ENCODE results near the gene ITIH1. TPM values are rescaled to one million over a fixed set of nuclear protein-coding genes. Genes with fewer than 3 reads are reported as not detected.
"Not testable (repeated sequence)": the region's sequence is repeated elsewhere in the genome, so short reads cannot be mapped to it uniquely, and the experiment has no call there.

The ITIH1 gene
- polyA plus RNA-seq, 4 donors = 0.05 to 0.56 (median 0.22) TPM; not detected in 1

DNA sequence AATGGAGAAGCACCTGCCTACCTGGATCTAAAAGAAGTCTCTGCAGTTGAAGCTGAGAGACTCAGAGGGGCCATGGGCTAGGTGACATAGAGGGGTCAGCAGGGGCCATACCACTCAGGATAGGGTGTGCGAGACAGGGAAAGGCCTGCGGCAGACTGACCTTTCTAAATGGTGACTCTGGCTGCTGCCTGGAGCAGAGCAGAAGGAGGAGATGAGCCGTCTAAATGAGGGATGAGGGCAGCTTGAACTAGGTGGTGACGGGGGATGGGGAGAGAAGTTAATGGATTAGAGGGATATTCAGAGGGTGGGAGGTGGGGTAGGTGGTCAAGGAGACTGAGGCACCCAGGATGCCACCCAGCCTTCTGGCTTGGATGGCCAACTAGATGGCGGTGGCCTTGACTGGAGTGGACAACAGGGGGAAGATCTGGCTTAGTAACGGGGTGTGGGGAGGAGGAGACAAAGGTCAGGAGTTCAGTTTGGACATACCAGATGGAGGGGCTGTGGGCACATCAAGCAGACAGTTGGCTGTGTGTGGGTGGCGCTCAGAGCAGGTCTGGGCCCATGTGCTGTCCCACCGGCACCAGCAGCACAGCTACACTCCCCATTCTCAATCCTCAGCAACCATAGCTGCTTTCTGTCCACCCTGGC is 3.2 kb upstream of the ITIH1 start:
- no peak for DNase-seq (ENCODE audit: low read depth in 4 of 4, low spot score in 3 of 4)

DNA sequence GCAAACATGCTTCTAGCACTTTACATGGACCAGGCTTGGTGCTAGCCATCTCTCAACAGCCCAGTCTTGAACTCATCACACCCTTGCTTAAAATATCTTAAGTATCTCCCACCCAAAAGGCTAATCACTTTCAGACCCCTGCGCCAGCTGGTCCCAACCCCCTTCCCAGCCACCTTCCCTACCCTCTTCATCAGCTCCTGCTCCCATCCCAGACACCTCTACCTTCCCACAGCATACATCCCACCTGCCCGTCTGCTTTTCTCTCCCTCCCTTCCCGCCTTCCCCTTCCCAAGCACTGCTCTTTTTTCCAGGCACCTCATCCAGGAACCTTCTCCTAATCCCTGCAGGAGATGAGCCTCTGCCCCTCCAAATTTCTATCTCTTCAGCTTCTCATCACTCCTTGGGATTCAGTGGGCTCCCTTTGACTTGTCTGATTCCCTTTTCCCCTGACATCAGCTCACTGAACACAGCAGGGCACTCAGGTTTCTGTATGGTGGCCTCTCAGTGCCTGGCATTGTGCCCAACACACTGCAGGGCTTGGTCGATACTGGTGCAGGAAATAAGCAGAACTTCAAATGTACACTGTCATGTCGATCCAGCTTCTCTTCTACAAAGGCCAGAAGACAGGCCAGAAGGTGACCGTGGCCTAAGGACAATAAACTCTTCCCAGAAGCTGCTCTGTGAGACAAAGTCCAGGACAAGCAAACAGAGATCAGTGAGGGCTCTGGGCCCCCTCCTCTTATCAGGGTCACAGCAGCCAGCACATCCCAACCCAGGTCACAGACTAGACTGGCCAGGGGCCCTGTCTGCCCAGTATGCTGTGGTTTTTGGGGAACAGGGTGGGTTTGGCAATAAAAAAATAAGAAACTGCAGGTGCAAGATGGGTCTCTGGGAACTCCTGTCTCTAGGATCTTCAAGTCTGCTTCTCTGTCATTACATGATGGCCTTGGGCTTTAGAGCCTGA is 2.2 kb upstream of the ITIH1 start:
- DNase-seq (ENCODE audit: low read depth in 4 of 4, low spot score in 3 of 4) = no peak

DNA sequence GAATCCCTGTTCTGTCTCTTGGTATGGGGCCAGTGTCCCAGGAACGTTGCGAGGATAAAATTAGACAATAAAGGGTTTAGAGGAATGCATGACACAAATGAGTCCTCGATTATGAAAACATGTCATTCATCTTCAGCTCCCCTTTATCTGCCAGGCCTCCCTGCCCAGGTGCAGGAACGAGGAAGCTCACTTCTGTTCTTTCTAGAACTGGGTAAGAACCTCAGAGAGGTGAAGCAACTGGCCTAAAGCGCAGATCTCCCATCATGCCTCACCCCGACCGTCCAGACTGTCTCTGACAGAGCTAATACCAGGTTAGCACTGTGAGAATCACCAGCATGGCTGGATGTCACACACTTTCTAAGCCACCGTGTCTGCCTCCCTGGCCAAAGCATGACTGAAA is 1.5 kb upstream of the ITIH1 start:
- DNase-seq (ENCODE audit: low read depth in 4 of 4, low spot score in 3 of 4) = no peak

- not testable (repeated sequence) for DNase-seq (ENCODE audit: low read depth in 4 of 4, low spot score in 3 of 4)
Observed at GRCh38 chr3:52776486-52776885, 913 bp upstream of the ITIH1 start.

- no peak for DNase-seq (ENCODE audit: low read depth in 4 of 4, low spot score in 3 of 4)
Observed at GRCh38 chr3:52777959-52778805, 783 bp downstream of the ITIH1 start.

DNA sequence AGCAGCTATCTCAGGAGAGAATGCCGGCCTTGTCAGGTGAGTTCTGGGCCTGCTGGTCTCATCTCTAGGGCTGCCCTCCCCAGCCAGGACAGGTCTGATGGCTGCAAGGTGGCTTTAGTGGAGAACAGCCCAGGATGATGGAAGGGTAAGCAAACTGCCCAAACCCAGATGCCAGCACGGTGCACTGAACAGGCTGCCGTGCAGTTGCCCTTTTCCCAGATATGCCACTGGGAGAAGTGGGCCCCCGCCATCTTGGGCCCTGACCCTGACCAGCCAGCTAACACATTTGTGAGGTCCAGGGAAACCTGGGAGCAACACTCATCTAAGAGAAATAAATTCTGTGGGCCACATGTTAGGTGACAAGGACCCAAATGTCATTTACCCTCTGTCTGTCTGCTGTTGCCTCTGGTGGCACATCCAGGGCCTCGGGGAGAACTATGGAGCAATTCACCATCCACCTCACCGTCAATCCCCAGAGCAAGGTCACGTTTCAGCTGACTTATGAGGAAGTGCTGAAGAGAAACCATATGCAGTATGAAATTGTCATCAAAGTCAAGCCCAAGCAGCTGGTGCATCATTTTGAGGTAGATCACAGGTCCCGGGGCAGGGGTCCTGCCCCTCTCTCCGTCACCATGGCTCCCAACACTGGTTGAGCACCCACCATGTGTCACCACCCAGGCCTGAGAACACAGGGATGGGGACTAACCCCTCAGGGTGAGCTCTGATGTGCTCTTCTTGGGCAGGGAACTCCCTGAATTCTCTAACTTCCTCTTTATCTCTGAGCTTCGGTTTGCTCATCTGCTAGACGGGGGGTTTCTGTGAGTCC is 1.8 kb downstream of the ITIH1 start:
- no peak for DNase-seq (ENCODE audit: low read depth in 4 of 4, low spot score in 3 of 4)

GRCh38 chr3:52779837-52780585 is 2.6 kb downstream of the ITIH1 start:
- DNase-seq (ENCODE audit: low read depth in 4 of 4, low spot score in 3 of 4) = no peak

- DNase-seq (ENCODE audit: low read depth in 4 of 4, low spot score in 3 of 4) = no peak
Observed at GRCh38 chr3:52781741-52782140, 4.3 kb downstream of the ITIH1 start.

- no peak for DNase-seq (ENCODE audit: low read depth in 4 of 4, low spot score in 3 of 4)
Observed at GRCh38 chr3:52782412-52783210, 5.2 kb downstream of the ITIH1 start.

DNA sequence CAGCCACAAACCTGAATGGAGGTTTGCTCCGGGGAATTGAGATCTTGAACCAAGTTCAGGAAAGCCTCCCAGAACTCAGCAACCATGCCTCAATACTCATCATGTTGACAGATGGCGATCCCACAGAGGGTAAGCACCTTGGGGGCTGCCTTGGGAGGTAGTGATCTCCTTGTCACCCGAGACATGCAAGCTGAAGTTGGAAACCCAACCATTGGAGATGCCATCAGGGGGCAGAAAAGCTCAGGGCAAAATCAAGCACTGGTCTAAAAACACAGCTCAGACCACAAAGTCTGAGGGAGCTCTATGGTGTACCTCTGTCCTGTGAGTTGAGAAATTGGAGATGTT is 5.8 kb downstream of the ITIH1 start:
- no peak for DNase-seq (ENCODE audit: low read depth in 4 of 4, low spot score in 3 of 4)

- no peak for DNase-seq (ENCODE audit: low read depth in 4 of 4, low spot score in 3 of 4)
Observed at GRCh38 chr3:52784021-52784621, 6.7 kb downstream of the ITIH1 start.

DNA sequence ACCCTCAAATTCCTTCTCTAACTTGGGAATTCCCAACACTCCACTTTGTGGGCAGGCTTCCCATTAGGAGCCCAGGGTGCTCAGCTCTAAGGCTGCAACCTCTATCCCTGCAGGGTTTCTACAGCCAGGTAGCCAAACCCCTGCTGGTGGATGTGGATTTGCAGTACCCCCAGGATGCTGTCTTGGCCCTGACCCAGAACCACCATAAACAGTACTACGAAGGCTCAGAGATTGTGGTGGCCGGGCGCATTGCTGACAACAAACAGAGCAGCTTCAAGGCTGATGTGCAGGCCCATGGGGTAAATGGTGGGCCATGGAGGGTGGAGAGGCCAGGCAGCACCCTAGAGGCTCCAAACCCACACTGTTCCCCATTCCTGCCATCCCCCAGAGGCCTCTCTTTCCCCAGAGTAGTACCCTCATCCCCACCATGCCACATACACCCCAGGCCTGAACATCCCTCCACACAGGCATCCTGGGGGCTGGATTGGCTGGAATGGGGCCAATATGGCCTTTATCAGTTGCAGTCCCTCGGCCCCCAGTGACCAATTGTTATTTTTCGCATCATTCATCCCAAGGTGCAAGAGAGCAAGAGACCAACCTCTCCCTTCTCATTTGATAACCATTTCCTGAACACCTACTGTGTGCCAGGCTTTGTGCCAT is 7.7 kb downstream of the ITIH1 start:
- no peak for DNase-seq (ENCODE audit: low read depth in 4 of 4, low spot score in 3 of 4)

DNA sequence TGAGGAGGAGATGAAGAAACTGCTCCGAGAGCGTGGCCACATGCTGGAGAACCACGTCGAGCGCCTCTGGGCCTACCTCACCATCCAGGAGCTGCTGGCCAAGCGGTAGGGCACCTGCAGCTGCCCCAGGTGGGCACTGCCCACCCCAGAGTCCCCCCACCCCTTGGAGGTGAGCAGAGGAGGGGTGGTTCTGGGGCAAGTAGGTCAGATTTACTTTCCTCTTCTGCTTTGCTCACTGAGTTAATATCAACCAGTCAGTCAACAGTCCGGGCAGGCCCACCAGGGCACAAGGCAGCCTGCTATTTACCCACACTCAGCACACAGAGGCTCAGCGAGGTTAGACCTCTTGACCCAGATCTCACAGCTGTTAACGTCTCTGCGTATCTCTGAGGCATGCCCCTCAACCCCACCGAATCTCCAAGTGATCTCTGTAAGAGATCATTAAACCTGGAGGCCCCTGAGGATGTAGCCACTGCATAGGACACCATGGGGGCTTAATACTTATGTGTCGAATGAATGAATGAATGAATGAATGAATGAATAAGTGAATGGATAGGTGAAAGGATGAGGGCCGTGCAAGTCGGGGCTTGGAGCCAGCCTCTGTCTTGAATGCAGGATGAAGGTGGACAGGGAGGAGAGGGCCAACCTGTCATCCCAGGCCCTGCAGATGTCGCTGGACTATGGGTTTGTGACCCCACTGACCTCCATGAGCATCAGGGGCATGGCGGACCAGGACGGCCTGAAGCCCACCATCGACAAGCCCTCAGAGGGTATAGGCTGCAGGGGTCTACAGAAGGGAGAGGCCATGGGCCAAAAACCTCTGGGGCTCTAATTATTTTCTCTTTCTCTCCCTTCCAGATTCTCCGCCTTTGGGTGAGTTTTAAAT is 9.2 kb downstream of the ITIH1 start:
- no peak for DNase-seq (ENCODE audit: low read depth in 4 of 4, low spot score in 3 of 4)

DNA sequence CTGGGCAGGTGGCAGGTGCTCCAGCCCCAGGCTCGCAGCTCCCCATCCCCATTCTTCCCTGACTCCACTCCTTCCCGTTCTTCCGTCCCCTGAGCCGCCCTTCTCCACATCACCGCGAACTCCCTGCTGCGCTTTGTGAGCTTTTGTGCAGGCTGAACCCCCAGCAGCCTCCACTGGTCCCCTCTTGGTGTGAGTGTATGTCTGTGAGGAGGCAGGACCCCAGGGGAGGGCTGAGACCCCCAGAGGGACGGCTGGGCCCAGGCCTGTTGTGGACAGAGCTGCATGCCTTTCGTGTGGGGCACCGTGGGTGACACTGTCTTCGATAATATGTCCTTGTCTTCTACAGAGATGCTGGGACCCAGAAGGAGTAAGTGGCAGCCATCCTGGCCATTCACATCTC is 9.8 kb downstream of the ITIH1 start:
- DNase-seq (ENCODE audit: low read depth in 4 of 4, low spot score in 3 of 4) = no peak

GRCh38 chr3:52787672-52788625 is 10.6 kb downstream of the ITIH1 start:
- DNase-seq (ENCODE audit: low read depth in 4 of 4, low spot score in 3 of 4) = no peak

Data from right renal pelvis (tissue), 4 donors.